ENCODE results near the gene EIPR1.
"Not testable (repeated sequence)": the region's sequence is repeated elsewhere in the genome, so short reads cannot be mapped to it uniquely, and the experiment has no call there.

EIPR1 gene

GRCh38 chr2:3185256-3185655 is 192.4 kb downstream of the EIPR1 start:
- DNase-seq: no peak

GRCh38 chr2:3184167-3184566 is 193.5 kb downstream of the EIPR1 start:
- DNase-seq: no peak

GRCh38 chr2:3183766-3184165 is 193.9 kb downstream of the EIPR1 start:
- DNase-seq: no peak

- DNase-seq: no peak
Measured at GRCh38 chr2:3182848-3183247, 194.8 kb downstream of the EIPR1 start.

GRCh38 chr2:3181416-3182010 is 196.1 kb downstream of the EIPR1 start:
- DNase-seq: no peak

GRCh38 chr2:3180909-3181221 is 196.8 kb downstream of the EIPR1 start:
- not testable (repeated sequence) for DNase-seq

GRCh38 chr2:3180082-3180908 is 197.3 kb downstream of the EIPR1 start:
- no peak for DNase-seq

GRCh38 chr2:3179626-3180025 is 198.0 kb downstream of the EIPR1 start:
- DNase-seq: no peak

GRCh38 chr2:3179208-3179607 is 198.4 kb downstream of the EIPR1 start:
- no peak for DNase-seq

- no peak for DNase-seq
Measured at GRCh38 chr2:3178578-3179031, 199.0 kb downstream of the EIPR1 start.

GRCh38 chr2:3177891-3178577 is 199.6 kb downstream of the EIPR1 start:
- no peak for DNase-seq

- no peak for DNase-seq
Measured at GRCh38 chr2:3176869-3177255, 200.8 kb downstream of the EIPR1 start.

- DNase-seq: no peak
Measured at GRCh38 chr2:3176071-3176868, 201.3 kb downstream of the EIPR1 start.

GRCh38 chr2:3175568-3175955 is 202.1 kb downstream of the EIPR1 start:
- DNase-seq: no peak

- DNase-seq: no peak
Measured at GRCh38 chr2:3174626-3175567, 202.7 kb downstream of the EIPR1 start.

GRCh38 chr2:3173031-3173430 is 204.6 kb downstream of the EIPR1 start:
- DNase-seq: no peak

GRCh38 chr2:3172265-3172935 is 205.2 kb downstream of the EIPR1 start:
- no peak for DNase-seq

- no peak for DNase-seq
Measured at GRCh38 chr2:3171564-3172264, 205.9 kb downstream of the EIPR1 start.

- DNase-seq: no peak
Measured at GRCh38 chr2:3170792-3171455, 206.7 kb downstream of the EIPR1 start.
